ENCODE data around the gene CYTH4.

DNA sequence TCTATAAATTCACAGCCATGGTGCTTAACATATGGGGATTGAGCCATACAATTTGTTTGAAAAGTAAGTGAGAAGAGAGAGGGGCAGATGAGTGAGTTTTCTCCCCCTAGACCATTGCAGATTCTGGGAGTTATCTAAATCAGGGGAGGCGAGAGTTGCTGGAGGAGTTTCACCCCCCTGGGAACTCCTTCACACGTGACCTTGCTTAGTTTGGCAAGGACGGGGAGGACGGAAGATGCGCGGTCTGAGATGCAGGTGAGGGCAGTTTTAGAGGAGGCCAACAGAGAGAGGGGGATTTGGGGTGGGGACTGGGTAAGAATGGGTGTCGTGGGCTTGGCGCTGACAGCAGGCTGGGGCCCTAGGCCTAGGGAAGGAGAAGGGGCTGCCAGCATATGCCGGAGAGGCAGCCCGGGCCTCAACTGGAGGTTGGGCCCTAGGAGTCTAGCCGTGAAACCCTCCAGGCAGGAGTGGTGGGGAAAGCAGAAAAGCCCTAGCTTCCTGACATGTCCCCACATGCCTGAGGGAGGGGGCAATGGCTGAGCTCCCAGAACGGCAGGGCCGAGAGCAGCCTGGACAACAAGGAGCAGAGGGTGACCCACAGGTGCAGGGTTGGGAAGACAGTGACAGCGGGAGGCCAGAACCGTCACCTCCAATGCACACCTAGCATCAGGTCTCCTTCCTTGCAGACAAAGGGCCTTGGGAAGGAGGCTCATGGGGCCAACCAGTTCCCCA, 81.1 kb downstream of the CYTH4 start:
- TF ChIP-seq, protein P1, sequence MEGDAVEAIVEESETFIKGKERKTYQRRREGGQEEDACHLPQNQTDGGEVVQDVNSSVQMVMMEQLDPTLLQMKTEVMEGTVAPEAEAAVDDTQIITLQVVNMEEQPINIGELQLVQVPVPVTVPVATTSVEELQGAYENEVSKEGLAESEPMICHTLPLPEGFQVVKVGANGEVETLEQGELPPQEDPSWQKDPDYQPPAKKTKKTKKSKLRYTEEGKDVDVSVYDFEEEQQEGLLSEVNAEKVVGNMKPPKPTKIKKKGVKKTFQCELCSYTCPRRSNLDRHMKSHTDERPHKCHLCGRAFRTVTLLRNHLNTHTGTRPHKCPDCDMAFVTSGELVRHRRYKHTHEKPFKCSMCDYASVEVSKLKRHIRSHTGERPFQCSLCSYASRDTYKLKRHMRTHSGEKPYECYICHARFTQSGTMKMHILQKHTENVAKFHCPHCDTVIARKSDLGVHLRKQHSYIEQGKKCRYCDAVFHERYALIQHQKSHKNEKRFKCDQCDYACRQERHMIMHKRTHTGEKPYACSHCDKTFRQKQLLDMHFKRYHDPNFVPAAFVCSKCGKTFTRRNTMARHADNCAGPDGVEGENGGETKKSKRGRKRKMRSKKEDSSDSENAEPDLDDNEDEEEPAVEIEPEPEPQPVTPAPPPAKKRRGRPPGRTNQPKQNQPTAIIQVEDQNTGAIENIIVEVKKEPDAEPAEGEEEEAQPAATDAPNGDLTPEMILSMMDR (conservative IDR thresholded peaks at IDR 0.05; ENCODE audit: low read length): no peak
- TF ChIP-seq EZH2phosphoT487 (IDR thresholded peaks at IDR 0.05; ENCODE audit: borderline replicate concordance, low read depth, low read length): no peak

Measured in OCI-LY7 (cell line).